ENCODE measurements around the gene CAPSL.

DNA sequence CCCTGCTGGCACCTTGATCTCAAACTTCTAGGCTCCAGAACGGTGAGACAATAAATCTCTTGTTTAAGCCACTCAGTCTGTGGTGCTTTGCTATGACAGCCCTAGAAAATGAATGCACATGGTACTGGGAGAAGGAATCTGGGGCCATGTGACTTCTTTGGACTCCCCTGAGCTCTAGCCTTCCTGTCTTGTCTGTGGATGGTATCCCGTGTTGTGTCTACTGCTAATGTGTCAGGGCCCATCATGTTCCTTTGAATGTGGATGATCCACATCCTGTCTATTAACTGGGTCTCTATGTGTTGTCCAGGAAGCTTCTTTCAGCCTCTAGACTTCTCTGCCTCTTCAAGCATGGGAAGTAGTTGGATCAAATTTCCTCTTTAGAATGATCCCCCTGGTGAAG, 56.7 kb downstream of the CAPSL start:
- TF ChIP-seq EZH2 (IDR thresholded peaks at IDR 0.05; ENCODE audit: insufficient read depth, poor library complexity, severe bottlenecking) (no peak), EZH2phosphoT487 (IDR thresholded peaks at IDR 0.05; ENCODE audit: insufficient read depth, low read depth) (no peak)
